ENCODE results near the gene NSUN2. TPM values are rescaled to one million over a fixed set of nuclear protein-coding genes. Genes with fewer than 3 reads are reported as not detected.
A peak's percentile ranks its signal among the peaks of the same experiment; 100 is the strongest.
"Not testable (repeated sequence)": the region's sequence is repeated elsewhere in the genome, so short reads cannot be mapped to it uniquely, and the experiment has no call there.

The NSUN2 gene
- total RNA-seq, 1 donor from 2014 or later = 70.2 TPM

GRCh38 chr5:6573651-6574101, 59.2 kb downstream of the NSUN2 start:
- H3K27ac Mint-ChIP-seq (ENCODE audit: unreplicated experiment) = no peak overlapping the region
- DNase-seq (ENCODE audit: low spot score) = no peak
- H3K9me3 Mint-ChIP-seq (ENCODE audit: unreplicated experiment) = no peaks in the 10 kb centered on the region
- H3K27me3 Mint-ChIP-seq (ENCODE audit: unreplicated experiment) = peaks cover 10% of the 10 kb centered on the region
- TF ChIP-seq, protein P1, sequence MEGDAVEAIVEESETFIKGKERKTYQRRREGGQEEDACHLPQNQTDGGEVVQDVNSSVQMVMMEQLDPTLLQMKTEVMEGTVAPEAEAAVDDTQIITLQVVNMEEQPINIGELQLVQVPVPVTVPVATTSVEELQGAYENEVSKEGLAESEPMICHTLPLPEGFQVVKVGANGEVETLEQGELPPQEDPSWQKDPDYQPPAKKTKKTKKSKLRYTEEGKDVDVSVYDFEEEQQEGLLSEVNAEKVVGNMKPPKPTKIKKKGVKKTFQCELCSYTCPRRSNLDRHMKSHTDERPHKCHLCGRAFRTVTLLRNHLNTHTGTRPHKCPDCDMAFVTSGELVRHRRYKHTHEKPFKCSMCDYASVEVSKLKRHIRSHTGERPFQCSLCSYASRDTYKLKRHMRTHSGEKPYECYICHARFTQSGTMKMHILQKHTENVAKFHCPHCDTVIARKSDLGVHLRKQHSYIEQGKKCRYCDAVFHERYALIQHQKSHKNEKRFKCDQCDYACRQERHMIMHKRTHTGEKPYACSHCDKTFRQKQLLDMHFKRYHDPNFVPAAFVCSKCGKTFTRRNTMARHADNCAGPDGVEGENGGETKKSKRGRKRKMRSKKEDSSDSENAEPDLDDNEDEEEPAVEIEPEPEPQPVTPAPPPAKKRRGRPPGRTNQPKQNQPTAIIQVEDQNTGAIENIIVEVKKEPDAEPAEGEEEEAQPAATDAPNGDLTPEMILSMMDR (IDR thresholded peaks at IDR 0.05; ENCODE audit: unreplicated experiment) = no peak
- no peaks in the 10 kb centered on the region for H3K4me1 Mint-ChIP-seq (ENCODE audit: unreplicated experiment)
- peaks cover 2% of the 10 kb centered on the region for H3K36me3 Mint-ChIP-seq (ENCODE audit: low read depth, unreplicated experiment)
- H3K4me3 Mint-ChIP-seq (ENCODE audit: unreplicated experiment) = no peak overlapping the region

GRCh38 chr5:6572825-6573380, 59.9 kb downstream of the NSUN2 start:
- Mint-ChIP-seq H3K27me3 (ENCODE audit: unreplicated experiment) (peaks cover 10% of the 10 kb centered on the region), H3K4me3 (ENCODE audit: unreplicated experiment) (no peak overlapping the region), H3K9me3 (ENCODE audit: unreplicated experiment) (no peaks in the 10 kb centered on the region), H3K27ac (ENCODE audit: unreplicated experiment) (no peak overlapping the region), H3K4me1 (ENCODE audit: unreplicated experiment) (no peaks in the 10 kb centered on the region), H3K36me3 (ENCODE audit: low read depth, unreplicated experiment) (peaks cover 2% of the 10 kb centered on the region)
- DNase-seq (ENCODE audit: low spot score) = no peak
- TF ChIP-seq, protein P1 (IDR thresholded peaks at IDR 0.05; ENCODE audit: unreplicated experiment) = no peak

- H3K9me3 Mint-ChIP-seq (ENCODE audit: unreplicated experiment) = no peaks in the 10 kb centered on the region
- H3K36me3 Mint-ChIP-seq (ENCODE audit: low read depth, unreplicated experiment) = peaks cover 2% of the 10 kb centered on the region
- H3K4me3 Mint-ChIP-seq (ENCODE audit: unreplicated experiment) = no peak overlapping the region
- H3K27me3 Mint-ChIP-seq (ENCODE audit: unreplicated experiment) = peaks cover 8% of the 10 kb centered on the region
- no peak overlapping the region for H3K27ac Mint-ChIP-seq (ENCODE audit: unreplicated experiment)
- H3K4me1 Mint-ChIP-seq (ENCODE audit: unreplicated experiment) = no peaks in the 10 kb centered on the region
- no peak for DNase-seq (ENCODE audit: low spot score)
- TF ChIP-seq, protein P1 (IDR thresholded peaks at IDR 0.05; ENCODE audit: unreplicated experiment) = no peak
Measured at GRCh38 chr5:6572086-6572824, 60.6 kb downstream of the NSUN2 start.

- not testable (repeated sequence) for H3K9me3 Mint-ChIP-seq (ENCODE audit: unreplicated experiment); H3K4me3 Mint-ChIP-seq (ENCODE audit: unreplicated experiment); H3K4me1 Mint-ChIP-seq (ENCODE audit: unreplicated experiment); DNase-seq (ENCODE audit: low spot score); H3K27ac Mint-ChIP-seq (ENCODE audit: unreplicated experiment); H3K36me3 Mint-ChIP-seq (ENCODE audit: low read depth, unreplicated experiment)
- peaks cover 11% of the 10 kb centered on the region for H3K27me3 Mint-ChIP-seq (ENCODE audit: unreplicated experiment)
Measured at GRCh38 chr5:6571607-6572006, 61.2 kb downstream of the NSUN2 start.

- no peaks in the 10 kb centered on the region for H3K9me3 Mint-ChIP-seq (ENCODE audit: unreplicated experiment)
- H3K4me1 Mint-ChIP-seq (ENCODE audit: unreplicated experiment) = no peaks in the 10 kb centered on the region
- no peak overlapping the region for H3K4me3 Mint-ChIP-seq (ENCODE audit: unreplicated experiment)
- DNase-seq (ENCODE audit: low spot score) = no peak
- TF ChIP-seq, protein P1 (IDR thresholded peaks at IDR 0.05; ENCODE audit: unreplicated experiment) = no peak
- peaks cover 2% of the 10 kb centered on the region for H3K36me3 Mint-ChIP-seq (ENCODE audit: low read depth, unreplicated experiment)
- peak overlapping the region; percentile 9 for H3K27ac Mint-ChIP-seq (ENCODE audit: unreplicated experiment)
- H3K27me3 Mint-ChIP-seq (ENCODE audit: unreplicated experiment) = peaks cover 12% of the 10 kb centered on the region
Measured at GRCh38 chr5:6570530-6570929, 62.3 kb downstream of the NSUN2 start.

Measured in endothelial cell (in vitro differentiated cells).